ENCODE results near the gene SLIT3. TPM values are rescaled to one million over a fixed set of nuclear protein-coding genes. Genes with fewer than 3 reads are reported as not detected.
A peak's percentile ranks its signal among the peaks of the same experiment; 100 is the strongest.

SLIT3 gene
- total and polyA plus RNA-seq, 9 of the 15 experiments (the other 6 are each of a cell fraction or from before 2014, with no cell fraction given), result 0.01 to 0.04 TPM; not detected in 7

GRCh38 chr5:169041180-169041579, 259.8 kb downstream of the SLIT3 start (continued):
- TF ChIP-seq ASH1L (IDR thresholded peaks at IDR 0.05; ENCODE audit: borderline replicate concordance, low read depth, partially characterized antibody) (no peak), BCOR (IDR thresholded peaks at IDR 0.05) (no peak), ELF1 (tag; IDR thresholded peaks at IDR 0.05) (no peak), POLR2A (conservative IDR thresholded peaks at IDR 0.05) (no peak), HOMEZ (CRISPR knock-in tag; IDR thresholded peaks at IDR 0.05) (no peak), BRCA1 (IDR thresholded peaks at IDR 0.05) (no peak), BRCA1 (CRISPR knock-in tag; IDR thresholded peaks at IDR 0.05) (no peak)
- TF ChIP-seq, protein P1, sequence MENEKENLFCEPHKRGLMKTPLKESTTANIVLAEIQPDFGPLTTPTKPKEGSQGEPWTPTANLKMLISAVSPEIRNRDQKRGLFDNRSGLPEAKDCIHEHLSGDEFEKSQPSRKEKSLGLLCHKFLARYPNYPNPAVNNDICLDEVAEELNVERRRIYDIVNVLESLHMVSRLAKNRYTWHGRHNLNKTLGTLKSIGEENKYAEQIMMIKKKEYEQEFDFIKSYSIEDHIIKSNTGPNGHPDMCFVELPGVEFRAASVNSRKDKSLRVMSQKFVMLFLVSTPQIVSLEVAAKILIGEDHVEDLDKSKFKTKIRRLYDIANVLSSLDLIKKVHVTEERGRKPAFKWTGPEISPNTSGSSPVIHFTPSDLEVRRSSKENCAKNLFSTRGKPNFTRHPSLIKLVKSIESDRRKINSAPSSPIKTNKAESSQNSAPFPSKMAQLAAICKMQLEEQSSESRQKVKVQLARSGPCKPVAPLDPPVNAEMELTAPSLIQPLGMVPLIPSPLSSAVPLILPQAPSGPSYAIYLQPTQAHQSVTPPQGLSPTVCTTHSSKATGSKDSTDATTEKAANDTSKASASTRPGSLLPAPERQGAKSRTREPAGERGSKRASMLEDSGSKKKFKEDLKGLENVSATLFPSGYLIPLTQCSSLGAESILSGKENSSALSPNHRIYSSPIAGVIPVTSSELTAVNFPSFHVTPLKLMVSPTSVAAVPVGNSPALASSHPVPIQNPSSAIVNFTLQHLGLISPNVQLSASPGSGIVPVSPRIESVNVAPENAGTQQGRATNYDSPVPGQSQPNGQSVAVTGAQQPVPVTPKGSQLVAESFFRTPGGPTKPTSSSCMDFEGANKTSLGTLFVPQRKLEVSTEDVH (IDR thresholded peaks at IDR 0.05; ENCODE audit: low read depth, partially characterized antibody), result no peak

- no peaks in the 10 kb centered on the region for H3K9me3 ChIP-seq (replicated peaks; ENCODE audit: control insufficient read depth, insufficient read depth, low read depth, low read length)
- POLR2A ChIA-PET, result no interaction called here
These were observed 261.3 kb downstream of the SLIT3 start for GRCh38 chr5:169039592-169039991.

More at GRCh38 chr5:169039592-169039991, 261.3 kb downstream of the SLIT3 start:
- H3K27ac ChIP-seq (ENCODE audit: extremely low read depth, low read depth, low read length), result no peak overlapping the region
- no peak overlapping the region for H2AFZ ChIP-seq (ENCODE audit: low read depth, low read length)
- no peak overlapping the region for H3K4me2 ChIP-seq (ENCODE audit: insufficient read depth, low read length)
- H3K27me3 ChIP-seq (ENCODE audit: control insufficient read depth in 2 of 2, insufficient read depth in 2 of 2, low read length in 2 of 2), result peaks cover 0 to 9% of the 10 kb centered on the region in 2 experiments; a peak in 3 of 5 replicates
- no peak overlapping the region for H3K4me3 ChIP-seq
- no peaks in the 10 kb centered on the region for H3K36me3 ChIP-seq (ENCODE audit: control insufficient read depth, insufficient read depth, low read length)
- DNase-seq (ENCODE audit: extremely low read depth in 1 of 4, low spot score in 3 of 4), result no peak
- H4K20me1 ChIP-seq (replicated peaks; ENCODE audit: control insufficient read depth, insufficient read depth, low read length), result no peaks in the 10 kb centered on the region
- H3K9ac ChIP-seq (ENCODE audit: insufficient read depth in 1 of 2, low read depth in 2 of 2, low read length in 2 of 2), result no peak overlapping the region
- CTCF ChIA-PET (ENCODE audit: low intra/inter-chr PET ratio), result no interaction called here
- TF ChIP-seq PML (IDR thresholded peaks at IDR 0.05; ENCODE audit: low read length), result no peak
- TF ChIP-seq ZC3H11A (IDR thresholded peaks at IDR 0.05; ENCODE audit: low read depth, low read length), result no peak
- TF ChIP-seq, protein P2, sequence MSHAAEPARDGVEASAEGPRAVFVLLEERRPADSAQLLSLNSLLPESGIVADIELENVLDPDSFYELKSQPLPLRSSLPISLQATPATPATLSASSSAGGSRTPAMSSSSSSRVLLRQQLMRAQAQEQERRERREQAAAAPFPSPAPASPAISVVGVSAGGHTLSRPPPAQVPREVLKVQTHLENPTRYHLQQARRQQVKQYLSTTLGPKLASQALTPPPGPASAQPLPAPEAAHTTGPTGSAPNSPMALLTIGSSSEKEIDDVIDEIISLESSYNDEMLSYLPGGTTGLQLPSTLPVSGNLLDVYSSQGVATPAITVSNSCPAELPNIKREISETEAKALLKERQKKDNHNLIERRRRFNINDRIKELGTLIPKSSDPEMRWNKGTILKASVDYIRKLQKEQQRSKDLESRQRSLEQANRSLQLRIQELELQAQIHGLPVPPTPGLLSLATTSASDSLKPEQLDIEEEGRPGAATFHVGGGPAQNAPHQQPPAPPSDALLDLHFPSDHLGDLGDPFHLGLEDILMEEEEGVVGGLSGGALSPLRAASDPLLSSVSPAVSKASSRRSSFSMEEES (CRISPR knock-in tag; IDR thresholded peaks at IDR 0.05), result peak; percentile 84
- H3K9me1 ChIP-seq (ENCODE audit: control insufficient read depth, insufficient read depth, low read length), result no peaks in the 10 kb centered on the region
- intact Hi-C loops (cut with micrococcal nuclease) (no loop called here), in situ Hi-C loops (cut with MboI) (no loop called here)
- H3K4me1 ChIP-seq (replicated peaks in 1 of 2; ENCODE audit: control insufficient read depth in 2 of 2, insufficient read depth in 2 of 2, low read length in 2 of 2), result no peaks in the 10 kb centered on the region
- BruUV-seq (replicated peaks), result no TSS peak
- 1% methylated on average over 6 of the region's 6 CpGs for WGBS (ENCODE audit: insufficient coverage, low coverage, missing lambda C conversion rate)
- ATAC-seq, result no peak
- FAIRE-seq, result no peak
- H3K79me2 ChIP-seq (ENCODE audit: control insufficient read depth, insufficient read depth, low read length), result no peaks in the 10 kb centered on the region
